H9 (cell line): Measurements from ENCODE around the gene ITPK1. TPM values are rescaled to one million over a fixed set of nuclear protein-coding genes. Genes with fewer than 3 reads are reported as not detected.

ENCODE experiments used
- DNase-seq: peaks from one replicate; pipeline ENCODE4 v3.0.0-alpha.2; 2017
- H2AFZ ChIP-seq: one replicate; pipeline ENCODE4 v1.6.1; 2013; ENCODE audit warnings: mild to moderate bottlenecking, low read length, control low read depth, moderate library complexity
- H2AK5ac ChIP-seq: 2 replicates; pipeline ENCODE4 v1.6.1; 2013; ENCODE audit warnings: low read length, control low read depth, mixed read lengths; ENCODE audit not compliant: insufficient read length
- H2BK120ac ChIP-seq: one replicate; pipeline ENCODE4 v1.6.1; 2013; ENCODE audit warnings: low read depth, mild to moderate bottlenecking, low read length, control low read depth, inconsistent platforms; ENCODE audit not compliant: poor library complexity, severe bottlenecking
- H2BK12ac ChIP-seq: 2 replicates; pipeline ENCODE4 v1.6.1; 2013; ENCODE audit warnings: low read length, control low read depth, mixed read lengths, low read depth; ENCODE audit not compliant: insufficient read length
- H2BK15ac ChIP-seq: 2 replicates; pipeline ENCODE4 v1.6.1; 2013; ENCODE audit warnings: low read depth, low read length, control low read depth
- H2BK20ac ChIP-seq: one replicate; pipeline ENCODE4 v1.6.1; 2013; ENCODE audit warnings: low read depth, mild to moderate bottlenecking, low read length, control low read depth, inconsistent platforms; ENCODE audit not compliant: poor library complexity, severe bottlenecking
- H2BK5ac ChIP-seq: 2 replicates; pipeline ENCODE4 v1.6.1; 2013; ENCODE audit warnings: low read length, control low read depth, mixed read lengths; ENCODE audit not compliant: insufficient read length
- H3K14ac ChIP-seq: 2 replicates; pipeline ENCODE4 v1.6.1; 2013; ENCODE audit warnings: low read length, control low read depth; ENCODE audit not compliant: insufficient read depth
- H3K18ac ChIP-seq: 2 replicates; pipeline ENCODE4 v1.6.1; 2013; ENCODE audit warnings: low read depth, mild to moderate bottlenecking, mixed read lengths, low read length, control low read depth; ENCODE audit not compliant: insufficient read length
- H3K23ac ChIP-seq: 2 replicates; pipeline ENCODE4 v1.6.1; 2013; ENCODE audit warnings: low read length, control low read depth, mixed read lengths, low read depth; ENCODE audit not compliant: insufficient read length
- H3K23me2 ChIP-seq: 2 replicates; pipeline ENCODE4 v1.6.1; 2013; ENCODE audit warnings: low read depth, mild to moderate bottlenecking, mixed read lengths, low read length, control low read depth; ENCODE audit not compliant: insufficient read length, poor library complexity, severe bottlenecking
- H3K27ac ChIP-seq: 2 replicates; pipeline ENCODE4 v1.5.1; 2013; ENCODE audit warnings: low read length, control low read depth, mixed read lengths, low read depth; ENCODE audit not compliant: insufficient read length
- H3K27me3 ChIP-seq: 2 replicates; pipeline ENCODE4 v1.6.1; 2013; ENCODE audit warnings: low read length, control low read depth, inconsistent platforms; ENCODE audit not compliant: insufficient read depth
- H3K4ac ChIP-seq: 2 replicates; pipeline ENCODE4 v1.6.1; 2013; ENCODE audit warnings: low read depth, mild to moderate bottlenecking, control low read depth, inconsistent platforms, low read length, moderate library complexity
- H3K4me1 ChIP-seq: 2 replicates; pipeline ENCODE4 v1.6.1; 2013; ENCODE audit warnings: low read length, control low read depth, inconsistent platforms; ENCODE audit not compliant: insufficient read depth
- H3K4me2 ChIP-seq: 2 replicates; pipeline ENCODE4 v1.6.1; 2013; ENCODE audit warnings: low read length, control low read depth, mixed read lengths; ENCODE audit not compliant: insufficient read length, insufficient read depth
- H3K56ac ChIP-seq: 2 replicates; pipeline ENCODE4 v1.6.1; 2013; ENCODE audit warnings: low read depth, mild to moderate bottlenecking, mixed read lengths, low read length, control low read depth; ENCODE audit not compliant: insufficient read length
- H3K79me1 ChIP-seq: 2 replicates; pipeline ENCODE4 v1.6.1; 2013; ENCODE audit warnings: low read depth, mild to moderate bottlenecking, moderate library complexity, low read length, control low read depth, inconsistent platforms; ENCODE audit not compliant: insufficient read depth, poor library complexity, severe bottlenecking
- H3K79me2 ChIP-seq: 2 replicates; pipeline ENCODE4 v1.6.1; 2013; ENCODE audit warnings: low read length, control low read depth, inconsistent platforms; ENCODE audit not compliant: insufficient read depth
- H3K9ac ChIP-seq: 2 replicates; pipeline ENCODE4 v1.6.1; 2013; ENCODE audit warnings: low read length, control low read depth, mixed read lengths; ENCODE audit not compliant: insufficient read length; ENCODE audit errors: extremely low read depth
- H3K9me3 ChIP-seq: one replicate; pipeline ENCODE4 v1.6.1; 2013; ENCODE audit warnings: low read depth, low read length, inconsistent platforms; ENCODE audit not compliant: control insufficient read depth
- H3T11ph ChIP-seq: one replicate; pipeline ENCODE4 v1.6.1; 2013; ENCODE audit warnings: mild to moderate bottlenecking, low read length, control low read depth, inconsistent platforms
- H4K20me1 ChIP-seq: one replicate; pipeline ENCODE4 v1.6.1; 2013; ENCODE audit not compliant: control insufficient read depth, insufficient read length, insufficient read depth
- H4K5ac ChIP-seq: 2 replicates; pipeline ENCODE4 v1.6.1; 2013; ENCODE audit warnings: low read depth, mild to moderate bottlenecking, mixed read lengths, low read length, control low read depth; ENCODE audit not compliant: insufficient read length
- H4K8ac ChIP-seq: replicated peaks from 2 replicates; pipeline ENCODE4 v1.6.1; 2013; ENCODE audit warnings: low read length, control low read depth, mixed read lengths, low read depth; ENCODE audit not compliant: insufficient read length
- H4K91ac ChIP-seq: 2 replicates; pipeline ENCODE4 v1.6.1; 2013; ENCODE audit warnings: low read depth, mild to moderate bottlenecking, moderate library complexity, mixed read lengths, low read length, control low read depth; ENCODE audit not compliant: insufficient read length
- H3K27ac Mint-ChIP-seq, 3 experiments: 2 replicates in 2 of 3; 3 replicates in 1 of 3; pipeline ENCODE4 v1.8.0; 2020 to 2021; ENCODE audit warnings: mixed read lengths in 3 of 3, mild to moderate bottlenecking in 1 of 3, moderate library complexity in 1 of 3
- H3K27me3 Mint-ChIP-seq: 2 replicates; pipeline ENCODE4 v1.8.0; 2021; ENCODE audit warnings: low read depth, mild to moderate bottlenecking, moderate library complexity, mixed read lengths
- H3K36me3 Mint-ChIP-seq, 3 experiments: 2 replicates in 2 of 3; 3 replicates in 1 of 3; pipeline ENCODE4 v1.8.0; 2020 to 2021; ENCODE audit warnings: low read depth in 3 of 3, mixed read lengths in 3 of 3; ENCODE audit not compliant: insufficient read depth in 1 of 3
- H3K4me1 Mint-ChIP-seq, 2 experiments: 2 replicates each; pipeline ENCODE4 v1.8.0; 2020; ENCODE audit warnings: mixed read lengths in 2 of 2
- H3K4me3 Mint-ChIP-seq, 2 experiments: 2 replicates in 1 of 2; 3 replicates in 1 of 2; pipeline ENCODE4 v1.8.0; 2020 to 2021; ENCODE audit warnings: mild to moderate bottlenecking in 2 of 2, mixed read lengths in 2 of 2, moderate library complexity in 1 of 2
- H3K9me3 Mint-ChIP-seq, 2 experiments: 2 replicates in 1 of 2; 3 replicates in 1 of 2; pipeline ENCODE4 v1.8.0; 2020; ENCODE audit warnings: mild to moderate bottlenecking in 2 of 2, mixed read lengths in 2 of 2, moderate library complexity in 1 of 2
- CTCF ChIP-seq: fragments of 200-600 bp; sonication (generic); conservative IDR thresholded peaks from 3 replicates; pipeline ENCODE4 v1.8.0; 2021; ENCODE audit warnings: antibody characterized with exemption, mild to moderate bottlenecking
- WGBS: extraction: QIAGEN DNeasy Blood & Tissue Kit; methylation state at CpG from one replicate; pipeline ENCODE4 v1.1.7; 2013; ENCODE audit warnings: missing lambda C conversion rate, low lambda C conversion rate, mixed read lengths; ENCODE audit not compliant: insufficient read length; ENCODE audit errors: extremely low coverage; 5-methylcytosine and 5-hydroxymethylcytosine counted together
- total RNA-seq: library from RNA; stranded (reverse); gene quantifications from 2 replicates; pipeline ENCODE4 v1.2.1, GENCODE V29; 2021

ITPK1 gene
- total RNA-seq, 1 experiment from 2014 or later = 92.7 TPM

DNA sequence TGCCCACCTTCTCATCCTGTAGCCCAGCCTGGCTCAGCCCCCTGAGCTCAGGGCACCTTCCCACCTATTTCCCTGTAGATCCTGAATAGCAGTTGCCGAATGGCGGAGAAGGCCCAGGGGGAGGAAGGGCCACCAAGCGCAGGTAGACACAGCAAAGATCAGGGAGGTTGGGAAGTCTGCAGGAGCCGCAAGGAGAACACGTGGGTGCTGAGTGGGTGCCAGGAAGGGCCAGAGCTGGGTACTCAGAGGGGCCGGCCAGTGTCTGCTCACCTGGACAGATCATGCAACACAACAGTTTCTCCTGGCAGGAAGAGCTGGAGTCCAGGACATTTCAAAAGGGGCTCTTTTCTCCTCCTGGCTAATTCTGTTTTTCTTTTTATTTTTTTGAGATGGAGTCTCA, 162.2 kb downstream of the ITPK1 start:
- H3K4me2 ChIP-seq = no peak overlapping the region
- no peak overlapping the region for H3K4ac ChIP-seq
- Mint-ChIP-seq H3K27ac (0 out of 7 replicates have a peak overlapping the region, but pooled peaks of 1 of the 3 experiments have one; percentile 18), H3K4me3 (no peak overlapping the region), H3K36me3 (peaks cover 14 to 42% (median 34%) of the 10 kb centered on the region in 3 experiments; a peak in 6 of 7 replicates), H3K4me1 (peaks cover 9% of the 10 kb centered on the region in 2 experiments), H3K9me3 (no peaks in the 10 kb centered on the region; a peak in 1 of 5 replicates), H3K27me3 (no peaks in the 10 kb centered on the region)
- no peak overlapping the region for H2BK120ac ChIP-seq
- H4K5ac ChIP-seq = no peak overlapping the region
- H4K8ac ChIP-seq = no peak overlapping the region
- no peak overlapping the region for H2BK12ac ChIP-seq
- no peaks in the 10 kb centered on the region for H3K4me1 ChIP-seq
- no peaks in the 10 kb centered on the region for H4K20me1 ChIP-seq
- TF ChIP-seq CTCF = no peak
- no peak overlapping the region for H3K27ac ChIP-seq
- no peaks in the 10 kb centered on the region for H3K27me3 ChIP-seq
- no peak overlapping the region for H2BK20ac ChIP-seq
- DNase-seq = no peak
- no peak overlapping the region for H3K9ac ChIP-seq
- no peak overlapping the region for H2BK15ac ChIP-seq
- no peak overlapping the region for H3K56ac ChIP-seq
- WGBS = no CpG with 5 or more reads among the region's 6 CpGs
- no peak overlapping the region for H4K91ac ChIP-seq
- no peak overlapping the region for H2AFZ ChIP-seq
- no peak overlapping the region for H3K18ac ChIP-seq
- no peak overlapping the region for H3T11ph ChIP-seq
- no peaks in the 10 kb centered on the region for H3K9me3 ChIP-seq
- no peaks in the 10 kb centered on the region for H3K79me1 ChIP-seq
- no peak overlapping the region for H2AK5ac ChIP-seq
- no peak overlapping the region for H3K14ac ChIP-seq
- no peak overlapping the region for H2BK5ac ChIP-seq
- no peaks in the 10 kb centered on the region for H3K79me2 ChIP-seq
- H3K23me2 ChIP-seq = no peaks in the 10 kb centered on the region
- no peak overlapping the region for H3K23ac ChIP-seq
